ENCODE measurements around the gene CD300A. TPM values are rescaled to one million over a fixed set of nuclear protein-coding genes. Genes with fewer than 3 reads are reported as not detected.

The CD300A gene
- total and polyA plus RNA-seq, 5 donors from 2014 or later, result 0.39 to 4.8 (median 3.0) TPM

Other genes starting within 250 kb of the CD300A start
- gene DNAI2, start 192.4 kb upstream of the CD300A start, total RNA-seq, result 1.5 TPM
- under 1 TPM in 2 of 4 donors, not detected in 2; 0.10 to 0.23 TPM for gene DNAI2, start 192.4 kb upstream of the CD300A start, polyA plus RNA-seq
- 1.8 TPM for gene KIF19, start 140.4 kb upstream of the CD300A start, total RNA-seq
- 1 to 10 TPM; 1.2 to 1.7 (median 1.3) TPM for gene KIF19, start 140.4 kb upstream of the CD300A start, polyA plus RNA-seq
- not detected for gene BTBD17, start 104.8 kb upstream of the CD300A start, total RNA-seq
- gene BTBD17, start 104.8 kb upstream of the CD300A start, polyA plus RNA-seq, result under 1 TPM in 1 of 4 donors, not detected in 3; 0.09 TPM
- not detected for gene GPR142, start 99.1 kb upstream of the CD300A start, total RNA-seq
- not detected for gene GPR142, start 99.1 kb upstream of the CD300A start, polyA plus RNA-seq
- not detected for gene GPRC5C, start 34.5 kb upstream of the CD300A start, total RNA-seq
- gene GPRC5C, start 34.5 kb upstream of the CD300A start, polyA plus RNA-seq, result not detected
- not detected for gene CD300LB, start 64.8 kb downstream of the CD300A start, total RNA-seq
- gene CD300LB, start 64.8 kb downstream of the CD300A start, polyA plus RNA-seq, result not detected
- not detected for gene CD300C, start 79.5 kb downstream of the CD300A start, total RNA-seq
- gene CD300C, start 79.5 kb downstream of the CD300A start, polyA plus RNA-seq, result under 1 TPM in 1 of 4 donors, not detected in 3; 0.15 TPM
- gene CD300H, start 100.9 kb downstream of the CD300A start, total RNA-seq, result not detected
- under 1 TPM in 1 of 4 donors, not detected in 3; 0.37 TPM for gene CD300H, start 100.9 kb downstream of the CD300A start, polyA plus RNA-seq
- not detected for gene CD300LD, start 125.6 kb downstream of the CD300A start, total RNA-seq
- gene CD300LD, start 125.6 kb downstream of the CD300A start, polyA plus RNA-seq, result not detected
- not detected for gene CD300E, start 157.1 kb downstream of the CD300A start, total RNA-seq
- under 1 TPM in 2 of 4 donors, not detected in 2; 0.06 to 0.08 TPM for gene CD300E, start 157.1 kb downstream of the CD300A start, polyA plus RNA-seq
- 0.52 TPM for gene CD300LF, start 246.3 kb downstream of the CD300A start, total RNA-seq
- gene CD300LF, start 246.3 kb downstream of the CD300A start, polyA plus RNA-seq, result under 1 TPM in 2 of 4 donors, not detected in 2; 0.19 to 0.21 TPM